ENCODE results near the gene HMGB3. TPM values are rescaled to one million over a fixed set of nuclear protein-coding genes. Genes with fewer than 3 reads are reported as not detected.
"Not testable (repeated sequence)": the region's sequence is repeated elsewhere in the genome, so short reads cannot be mapped to it uniquely, and the experiment has no call there.

Gene HMGB3
- total RNA-seq, 3 donors from 2014 or later (not counting 1 experiment from before 2014, with no cell fraction given): 1.6 to 3.4 (median 3.0) TPM

DNA sequence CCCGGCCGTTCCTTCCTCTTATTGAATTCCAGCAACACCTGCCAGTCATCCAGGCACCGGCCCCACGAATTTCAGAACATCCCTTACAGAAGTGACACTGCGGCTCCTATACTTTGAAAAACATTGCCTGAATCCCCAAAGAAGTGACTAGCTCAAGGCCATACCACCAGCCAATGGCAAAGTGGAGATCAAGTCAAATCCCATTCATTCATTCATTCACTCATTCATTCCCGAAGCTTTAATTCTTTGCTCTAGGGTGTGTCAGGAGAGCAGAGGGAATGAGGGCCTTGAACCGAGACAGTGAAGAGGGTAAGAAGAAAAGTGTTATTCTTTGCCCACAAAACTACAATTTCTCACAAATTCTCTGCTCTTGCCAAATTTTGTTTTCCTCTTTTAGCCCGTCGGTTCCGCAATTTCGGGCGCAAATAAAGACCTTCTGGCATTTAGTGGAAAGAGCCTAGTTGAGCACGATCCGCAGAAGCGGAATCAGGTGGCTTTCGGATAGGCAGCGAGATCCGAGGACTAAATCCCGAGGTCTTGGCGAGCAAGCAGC lies 824 bp upstream of the HMGB3 start:
- H3K27ac Mint-ChIP-seq: no peak overlapping the region
- peak overlapping the region; percentile 72 for H3K4me3 Mint-ChIP-seq
- Histone ChIP-seq H3K27ac (ENCODE audit: low read length) (no peak overlapping the region), H3K4me3 (ENCODE audit: low read length) (peak overlapping the region; percentile 38), H3K36me3 (ENCODE audit: control insufficient read depth, insufficient read depth, low read length) (no peaks in the 10 kb centered on the region), H3K4me1 (ENCODE audit: control insufficient read depth, insufficient read depth, low read length) (peaks cover 12% of the 10 kb centered on the region), H3K9me3 (ENCODE audit: control insufficient read depth, insufficient read depth, low read length) (no peaks in the 10 kb centered on the region), H3K27me3 (ENCODE audit: control insufficient read depth, insufficient read depth, low read length) (peaks cover 7% of the 10 kb centered on the region)
- H3K4me1 Mint-ChIP-seq: peaks cover 6 to 9% of the 10 kb centered on the region in 2 donors
- H3K27me3 Mint-ChIP-seq (ENCODE audit: low read depth in 2 of 2): peaks cover 19 to 21% of the 10 kb centered on the region in 2 donors
- 19% methylated on average over 16 of the region's 20 CpGs for WGBS (ENCODE audit: insufficient coverage)
- TF ChIP-seq, protein P1, sequence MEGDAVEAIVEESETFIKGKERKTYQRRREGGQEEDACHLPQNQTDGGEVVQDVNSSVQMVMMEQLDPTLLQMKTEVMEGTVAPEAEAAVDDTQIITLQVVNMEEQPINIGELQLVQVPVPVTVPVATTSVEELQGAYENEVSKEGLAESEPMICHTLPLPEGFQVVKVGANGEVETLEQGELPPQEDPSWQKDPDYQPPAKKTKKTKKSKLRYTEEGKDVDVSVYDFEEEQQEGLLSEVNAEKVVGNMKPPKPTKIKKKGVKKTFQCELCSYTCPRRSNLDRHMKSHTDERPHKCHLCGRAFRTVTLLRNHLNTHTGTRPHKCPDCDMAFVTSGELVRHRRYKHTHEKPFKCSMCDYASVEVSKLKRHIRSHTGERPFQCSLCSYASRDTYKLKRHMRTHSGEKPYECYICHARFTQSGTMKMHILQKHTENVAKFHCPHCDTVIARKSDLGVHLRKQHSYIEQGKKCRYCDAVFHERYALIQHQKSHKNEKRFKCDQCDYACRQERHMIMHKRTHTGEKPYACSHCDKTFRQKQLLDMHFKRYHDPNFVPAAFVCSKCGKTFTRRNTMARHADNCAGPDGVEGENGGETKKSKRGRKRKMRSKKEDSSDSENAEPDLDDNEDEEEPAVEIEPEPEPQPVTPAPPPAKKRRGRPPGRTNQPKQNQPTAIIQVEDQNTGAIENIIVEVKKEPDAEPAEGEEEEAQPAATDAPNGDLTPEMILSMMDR (IDR thresholded peaks at IDR 0.05): no peak
- H3K9me3 Mint-ChIP-seq: no peaks in the 10 kb centered on the region
- no peaks in the 10 kb centered on the region for H3K36me3 Mint-ChIP-seq
- intact Hi-C loops (cut with micrococcal nuclease): no loop called here
- ATAC-seq (no peak), DNase-seq (no peak)

DNA sequence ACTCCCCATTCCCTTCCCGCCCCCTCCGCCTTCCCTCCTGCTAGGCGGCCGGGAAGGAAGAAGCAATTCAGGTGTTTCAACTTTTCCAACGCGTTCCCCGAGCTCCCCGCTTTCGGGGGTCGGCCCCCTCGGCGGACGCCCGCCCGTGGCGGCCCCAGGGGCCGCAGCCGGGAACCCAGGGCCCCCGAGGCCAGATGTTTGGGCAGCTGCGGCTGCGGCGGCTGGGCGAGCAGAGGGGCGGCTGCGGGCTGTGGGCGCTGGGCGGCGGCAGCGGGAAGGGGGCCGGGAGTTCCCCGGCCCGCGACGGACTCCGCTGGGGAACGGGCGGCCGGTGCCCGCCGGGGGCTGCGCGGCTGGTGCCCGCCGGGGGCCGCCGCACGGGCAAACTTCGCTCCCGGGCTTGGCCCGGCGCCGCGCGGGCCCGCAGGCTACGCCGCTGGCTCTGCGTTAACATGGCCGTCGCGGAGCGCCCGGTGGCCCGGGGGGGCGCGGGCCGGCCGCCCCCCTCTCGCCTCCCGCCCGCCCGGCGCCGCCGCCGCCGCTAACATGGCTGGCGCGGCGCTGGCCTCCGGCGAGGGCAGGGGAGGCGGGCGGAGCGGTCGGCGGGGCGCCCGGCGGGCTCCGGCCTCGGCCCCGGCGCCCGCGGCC lies 510 bp downstream of the HMGB3 start:
- intact Hi-C loops (cut with micrococcal nuclease): no loop called here
- Histone ChIP-seq H3K27me3 (ENCODE audit: control insufficient read depth, insufficient read depth, low read length) (peaks cover 7% of the 10 kb centered on the region), H3K9me3 (ENCODE audit: control insufficient read depth, insufficient read depth, low read length) (no peaks in the 10 kb centered on the region), H3K27ac (ENCODE audit: low read length) (no peak overlapping the region), H3K4me3 (ENCODE audit: low read length) (no peak overlapping the region), H3K4me1 (ENCODE audit: control insufficient read depth, insufficient read depth, low read length) (peaks cover 12% of the 10 kb centered on the region), H3K36me3 (ENCODE audit: control insufficient read depth, insufficient read depth, low read length) (no peaks in the 10 kb centered on the region)
- 0% methylated on average over 95 of the region's 96 CpGs for WGBS (ENCODE audit: insufficient coverage)
- Mint-ChIP-seq H3K4me1 (peaks cover 6 to 9% of the 10 kb centered on the region in 2 donors), H3K4me3 (no peak overlapping the region), H3K27ac (no peak overlapping the region), H3K9me3 (no peaks in the 10 kb centered on the region), H3K36me3 (no peaks in the 10 kb centered on the region), H3K27me3 (ENCODE audit: low read depth in 2 of 2) (peaks cover 19 to 21% of the 10 kb centered on the region in 2 donors)
- DNase-seq (peak in 1 of 2 donors; percentile 14), ATAC-seq (peak in 2 of 3 donors; percentile 13 to 19)
- TF ChIP-seq, protein P1 (IDR thresholded peaks at IDR 0.05): no peak

DNA sequence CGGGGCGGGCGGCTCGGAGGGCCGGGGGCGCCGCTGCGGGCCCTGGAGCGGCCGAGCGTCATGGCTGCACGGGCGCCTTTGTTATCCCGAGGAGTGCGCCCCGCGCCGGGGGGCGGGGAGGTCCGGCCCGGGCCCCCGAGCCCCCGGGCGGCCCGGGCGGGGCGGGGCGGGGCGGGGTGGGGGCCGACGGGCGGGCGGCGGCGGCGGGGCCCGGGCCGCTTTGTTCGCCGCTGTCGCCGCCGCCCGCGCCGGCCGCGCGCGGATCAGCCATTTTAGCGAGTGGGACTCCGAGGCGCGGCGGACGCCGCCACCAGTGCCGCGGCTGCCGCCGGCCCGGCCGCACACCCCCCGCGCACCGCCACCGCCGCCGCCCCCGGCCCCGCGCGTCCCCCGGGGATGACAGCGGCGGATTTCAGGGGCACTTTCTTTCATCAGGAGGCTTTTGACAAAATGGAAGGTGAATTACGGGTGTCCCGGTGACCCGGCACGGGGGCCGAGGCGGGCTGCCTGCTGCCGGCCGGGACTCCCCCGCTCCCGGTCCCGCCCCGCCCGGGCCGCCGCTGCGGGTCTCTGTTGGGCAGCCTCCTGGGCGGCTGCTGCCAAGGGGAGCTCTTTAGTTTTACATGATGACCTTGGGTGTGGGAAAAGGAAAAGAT lies 1.2 kb downstream of the HMGB3 start:
- peak overlapping the region; percentile 89 for H3K4me3 Mint-ChIP-seq
- H3K36me3 ChIP-seq (ENCODE audit: control insufficient read depth, insufficient read depth, low read length): no peaks in the 10 kb centered on the region
- no peaks in the 10 kb centered on the region for H3K36me3 Mint-ChIP-seq
- peaks cover 12% of the 10 kb centered on the region for H3K4me1 ChIP-seq (ENCODE audit: control insufficient read depth, insufficient read depth, low read length)
- intact Hi-C loops (cut with micrococcal nuclease): no loop called here
- H3K4me1 Mint-ChIP-seq: peaks cover 6 to 9% of the 10 kb centered on the region in 2 donors
- H3K9me3 Mint-ChIP-seq: no peaks in the 10 kb centered on the region
- H3K27ac Mint-ChIP-seq: peak overlapping the region; percentile 47 to 66
- H3K27me3 ChIP-seq (ENCODE audit: control insufficient read depth, insufficient read depth, low read length): peaks cover 7% of the 10 kb centered on the region
- H3K27ac ChIP-seq (ENCODE audit: low read length): no peak overlapping the region
- ATAC-seq: peak in 2 of 3 donors; percentile 8 to 9
- WGBS (ENCODE audit: insufficient coverage): under 1% methylated on average over 91 of the region's 93 CpGs
- H3K27me3 Mint-ChIP-seq (ENCODE audit: low read depth in 2 of 2): peaks cover 19 to 21% of the 10 kb centered on the region in 2 donors
- DNase-seq: peak; percentile 15 to 34
- H3K4me3 ChIP-seq (ENCODE audit: low read length): peak overlapping the region; percentile 5
- no peaks in the 10 kb centered on the region for H3K9me3 ChIP-seq (ENCODE audit: control insufficient read depth, insufficient read depth, low read length)
- TF ChIP-seq, protein P1 (IDR thresholded peaks at IDR 0.05): no peak

DNA sequence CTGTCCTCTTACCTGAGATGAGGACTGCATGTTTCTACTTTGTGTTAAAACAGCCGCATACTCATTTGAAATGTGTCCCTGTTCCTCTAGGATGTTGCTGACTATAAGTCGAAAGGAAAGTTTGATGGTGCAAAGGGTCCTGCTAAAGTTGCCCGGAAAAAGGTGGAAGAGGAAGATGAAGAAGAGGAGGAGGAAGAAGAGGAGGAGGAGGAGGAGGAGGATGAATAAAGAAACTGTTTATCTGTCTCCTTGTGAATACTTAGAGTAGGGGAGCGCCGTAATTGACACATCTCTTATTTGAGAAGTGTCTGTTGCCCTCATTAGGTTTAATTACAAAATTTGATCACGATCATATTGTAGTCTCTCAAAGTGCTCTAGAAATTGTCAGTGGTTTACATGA lies 4.6 kb downstream of the HMGB3 start:
- H3K4me1 ChIP-seq (ENCODE audit: control insufficient read depth, insufficient read depth, low read length); H3K9me3 Mint-ChIP-seq; H3K36me3 ChIP-seq (ENCODE audit: control insufficient read depth, insufficient read depth, low read length); H3K27me3 ChIP-seq (ENCODE audit: control insufficient read depth, insufficient read depth, low read length); intact Hi-C loops (cut with micrococcal nuclease); H3K36me3 Mint-ChIP-seq; DNase-seq; H3K27ac ChIP-seq (ENCODE audit: low read length); H3K27ac Mint-ChIP-seq; H3K4me3 ChIP-seq (ENCODE audit: low read length); H3K4me3 Mint-ChIP-seq; ATAC-seq; H3K9me3 ChIP-seq (ENCODE audit: control insufficient read depth, insufficient read depth, low read length); H3K4me1 Mint-ChIP-seq: not testable (repeated sequence)
- WGBS (ENCODE audit: insufficient coverage): 98% methylated on average over 6 of the region's 6 CpGs
- peaks cover 13 to 14% of the 10 kb centered on the region in 2 donors for H3K27me3 Mint-ChIP-seq (ENCODE audit: low read depth in 2 of 2)
